Measurements from ENCODE around the gene ATP5PD. TPM values are rescaled to one million over a fixed set of nuclear protein-coding genes. Genes with fewer than 3 reads are reported as not detected.

Gene ATP5PD
- total and polyA plus RNA-seq, 2 of the 13 experiments (the other 11 are each of a cell fraction or from before 2014, with no cell fraction given): 158 to 428 TPM

DNA sequence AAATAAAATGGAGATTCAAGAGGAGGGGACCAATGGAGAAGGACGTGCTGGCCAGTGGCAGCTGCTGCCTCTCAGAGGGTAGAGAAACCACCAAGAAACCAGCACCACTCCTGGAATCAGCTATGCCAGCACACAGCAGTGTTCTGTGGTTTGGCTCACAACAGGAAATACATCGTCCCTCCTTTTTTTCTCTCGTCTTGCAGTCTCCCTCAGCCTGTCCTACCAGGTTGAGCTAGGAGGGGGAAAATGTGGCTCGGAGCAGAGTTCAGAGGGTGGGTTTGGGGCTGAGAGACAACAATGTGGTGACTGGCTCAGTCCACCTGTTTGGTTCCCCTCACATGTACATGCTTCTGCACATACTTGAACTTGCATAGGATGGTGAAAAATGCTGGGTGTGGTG is 21.1 kb upstream of the ATP5PD start:
- in situ Hi-C loops (cut with HindIII; ENCODE audit: extremely low pct_ligation_motif_present, low pct_unique_long_range_greater_than_20kb) (no loop called here), intact Hi-C loops (cut with micrococcal nuclease; ENCODE audit: unreplicated experiment) (loop anchor here (1.0 kb wide), 1 partner anchor 44 kb away; no protein-coding TSS in a partner anchor)
- Histone ChIP-seq H4K20me1 (ENCODE audit: insufficient read depth, low read length) (no peaks in the 10 kb centered on the region), H3K4me2 (ENCODE audit: low read depth, low read length) (no peak overlapping the region), H2AFZ (ENCODE audit: low read length) (no peak overlapping the region), H3K27ac (ENCODE audit: extremely low read length, insufficient read depth, low read length) (no peak overlapping the region), H3K4me1 (ENCODE audit: insufficient read depth, low read length) (peaks cover 20% of the 10 kb centered on the region), H3K4me3 (replicated peaks in 1 of 3; ENCODE audit: insufficient read depth in 1 of 3, low read depth in 2 of 3, low read length in 3 of 3) (no peak overlapping the region), H3K36me3 (replicated peaks in 1 of 2; ENCODE audit: control insufficient read depth in 1 of 2, insufficient read depth in 2 of 2, low read length in 2 of 2) (peaks cover 9 to 18% of the 10 kb centered on the region in 2 experiments), H3K9ac (ENCODE audit: insufficient read depth, low read depth, low read length) (no peak overlapping the region), H3K9me3 (ENCODE audit: low read length) (no peaks in the 10 kb centered on the region), H3K79me2 (ENCODE audit: insufficient read depth, low read length) (no peaks in the 10 kb centered on the region), H3K27me3 (ENCODE audit: control insufficient read depth in 1 of 2, insufficient read depth in 2 of 2, low read length in 2 of 2) (no peaks in the 10 kb centered on the region)
- FAIRE-seq (no peak), DNase-seq (ENCODE audit: low spot score) (no peak), ATAC-seq (peak; percentile 21)
- 45% methylated on average over 4 of the region's 4 CpGs for WGBS (ENCODE audit: low lambda C conversion rate)
- ChIA-PET POLR2A (interaction anchor here (0.8 kb wide), 1 partner anchor 46 kb away, joined by 3 read pairs; no protein-coding TSS in a partner anchor), CTCF (ENCODE audit: low intra/inter-chr PET ratio, low total read pairs) (no interaction called here)
- BruUV-seq (replicated peaks): no TSS peak
- TF ChIP-seq FIP1L1 (IDR thresholded peaks at IDR 0.05; ENCODE audit: borderline replicate concordance, insufficient read depth, low read depth, low read length) (no peak), THAP11 (CRISPR knock-in tag; IDR thresholded peaks at IDR 0.05) (no peak), ATF1 (CRISPR knock-in tag; IDR thresholded peaks at IDR 0.05) (no peak), DPF2 (CRISPR knock-in tag; IDR thresholded peaks at IDR 0.05; ENCODE audit: borderline replicate concordance, low read depth) (no peak), SIN3A (IDR thresholded peaks at IDR 0.05; ENCODE audit: borderline replicate concordance, low read depth, low read length) (no peak), ZNF160 (CRISPR knock-in tag; IDR thresholded peaks at IDR 0.05) (no peak), RXRB (CRISPR knock-in tag; IDR thresholded peaks at IDR 0.05; ENCODE audit: borderline replicate concordance) (no peak), TIGD3 (CRISPR knock-in tag; IDR thresholded peaks at IDR 0.05; ENCODE audit: borderline replicate concordance) (no peak), HHEX (CRISPR knock-in tag; IDR thresholded peaks at IDR 0.05) (no peak), ZBTB25 (CRISPR knock-in tag; IDR thresholded peaks at IDR 0.05) (no peak), NFRKB (IDR thresholded peaks at IDR 0.05) (no peak), KDM2A (CRISPR knock-in tag; IDR thresholded peaks at IDR 0.05; ENCODE audit: borderline replicate concordance, low read depth) (no peak), ZKSCAN5 (CRISPR knock-in tag; IDR thresholded peaks at IDR 0.05) (no peak), ZNF407 (CRISPR knock-in tag; IDR thresholded peaks at IDR 0.05; ENCODE audit: not compliant biosample characterization) (no peak)
- TF ChIP-seq, protein P1, sequence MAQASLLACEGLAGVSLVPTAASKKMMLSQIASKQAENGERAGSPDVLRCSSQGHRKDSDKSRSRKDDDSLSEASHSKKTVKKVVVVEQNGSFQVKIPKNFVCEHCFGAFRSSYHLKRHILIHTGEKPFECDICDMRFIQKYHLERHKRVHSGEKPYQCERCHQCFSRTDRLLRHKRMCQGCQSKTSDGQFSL (CRISPR knock-in tag; IDR thresholded peaks at IDR 0.05): no peak
